HG03460 (cell line): ENCODE data around the gene AHNAK.
"Not testable (repeated sequence)": the region's sequence is repeated elsewhere in the genome, so short reads cannot be mapped to it uniquely, and the experiment has no call there.

Experiments used
- ATAC-seq: cut with Tn5 transposase; IDR thresholded peaks from one replicate; pipeline ENCODE4 v1.9.1; 2021; ENCODE audit not compliant: unreplicated experiment

The AHNAK gene

DNA sequence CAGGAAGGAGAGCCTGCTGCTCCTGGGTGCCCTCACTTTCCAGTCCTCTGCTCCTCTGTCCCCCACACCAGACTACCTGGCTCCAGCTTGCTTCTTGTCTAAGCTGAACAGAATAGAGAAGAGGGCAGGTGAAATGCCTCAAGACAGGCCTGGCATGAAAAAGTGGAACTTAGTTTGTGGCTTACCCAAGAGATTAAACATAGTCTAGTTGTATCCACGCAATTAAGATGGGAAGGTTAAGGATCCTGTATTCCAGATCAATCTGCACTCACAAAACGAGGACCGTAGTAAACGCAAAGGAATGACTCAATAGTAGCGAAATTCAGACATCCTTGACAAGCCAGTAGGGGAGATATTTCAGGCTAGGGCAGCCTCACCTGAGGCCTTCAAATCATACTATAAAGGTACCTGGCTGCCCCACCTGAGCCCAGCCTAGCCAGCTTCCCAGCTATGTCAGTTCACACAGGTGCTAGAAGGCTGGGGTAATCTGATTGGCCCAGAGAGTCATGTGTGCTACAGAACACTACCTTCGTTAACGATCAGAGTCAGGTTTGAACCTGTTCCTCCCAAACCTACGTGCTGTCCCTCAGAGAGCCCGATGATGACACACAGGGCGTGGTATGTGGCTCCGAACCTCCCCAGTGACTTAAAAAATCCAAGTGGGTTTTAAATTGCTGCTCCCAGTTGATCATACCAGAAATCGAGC, 46.5 kb downstream of the AHNAK start:
- ATAC-seq: no peak

DNA sequence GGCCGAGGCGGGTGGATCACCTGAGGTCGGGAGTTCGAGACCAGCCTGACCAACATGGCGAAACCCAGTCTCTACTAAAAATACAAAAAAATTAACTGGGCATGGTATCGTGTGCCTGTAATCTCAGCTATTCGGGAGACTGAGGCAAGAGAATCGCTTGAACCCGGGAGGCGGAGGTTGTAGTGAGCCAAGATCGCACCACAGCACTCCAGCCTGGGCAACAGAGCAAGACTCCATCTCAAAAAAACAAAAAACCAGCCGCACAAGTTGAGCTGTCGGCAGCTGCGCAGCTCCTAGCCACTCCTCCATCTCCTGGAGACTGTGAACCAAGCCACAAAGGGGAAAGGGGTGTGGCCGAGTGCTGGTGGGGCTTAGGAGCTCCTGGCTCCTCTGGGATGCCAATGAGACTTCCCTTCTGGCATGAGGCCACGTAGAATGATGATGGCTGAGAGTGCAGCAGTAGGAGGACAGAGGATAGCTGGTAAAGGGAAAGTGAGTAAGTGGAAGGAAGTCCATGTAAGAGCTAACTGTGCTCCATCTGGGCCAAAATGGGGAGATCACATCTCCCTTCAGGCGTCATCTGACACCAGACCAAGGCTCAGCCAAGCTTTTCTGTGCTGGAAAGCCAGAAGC, 47.2 kb downstream of the AHNAK start:
- not testable (repeated sequence) for ATAC-seq

DNA sequence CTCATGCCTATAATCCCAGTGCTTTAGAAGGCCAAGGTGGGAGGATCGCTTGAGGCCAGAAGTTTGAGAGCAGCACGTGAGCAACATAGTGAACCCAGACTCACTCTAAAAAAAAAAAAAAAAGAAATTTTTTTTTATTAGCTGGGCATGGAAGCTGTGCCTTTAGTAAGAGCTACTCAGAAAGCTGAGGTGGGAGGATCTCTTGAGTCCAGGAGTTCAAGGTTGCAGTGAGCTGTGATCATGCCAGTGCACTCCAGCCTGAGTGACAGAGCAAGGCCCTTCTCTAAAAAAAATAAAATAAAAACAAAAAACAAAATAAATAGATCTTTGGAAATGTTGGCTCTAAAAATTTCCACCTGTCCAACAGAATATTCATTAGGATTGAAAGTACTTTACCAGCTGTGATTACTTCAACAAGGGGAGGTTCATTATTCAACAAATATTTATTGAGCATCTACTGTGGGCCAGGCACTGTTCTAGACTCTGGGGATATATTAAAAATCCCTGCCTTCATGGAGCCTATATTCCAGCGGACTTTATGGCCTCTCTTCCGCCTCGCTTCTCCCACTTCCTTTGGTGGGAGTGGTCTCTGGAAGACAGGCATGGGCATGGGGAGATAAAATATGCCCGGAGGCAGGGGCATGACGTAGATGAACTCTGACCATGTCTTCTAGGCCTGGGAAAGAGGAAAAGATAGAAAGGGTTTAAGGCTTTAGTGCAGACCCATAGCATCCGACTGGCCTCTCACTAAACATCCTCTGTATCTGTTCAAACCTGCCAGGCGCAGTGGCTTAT, 47.9 kb downstream of the AHNAK start:
- no peak for ATAC-seq

DNA sequence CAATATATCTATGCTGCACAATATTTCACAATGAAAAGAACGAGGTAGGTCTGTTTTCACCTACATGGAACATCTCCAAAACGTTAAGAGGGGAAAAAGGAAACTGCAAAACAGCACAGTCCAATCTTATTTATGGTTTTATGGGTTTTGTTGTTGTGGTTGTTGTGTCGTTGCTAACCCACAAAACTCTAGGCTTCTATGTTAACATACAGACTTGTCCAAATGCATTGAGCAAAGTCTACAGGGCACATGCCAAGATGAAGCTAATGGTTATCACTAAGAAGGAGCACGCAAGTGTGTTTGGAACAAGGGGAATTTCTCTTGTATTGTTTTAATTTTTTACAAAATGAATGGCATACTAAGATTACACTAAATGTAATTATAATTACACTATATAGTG, 48.6 kb downstream of the AHNAK start:
- ATAC-seq: no peak

DNA sequence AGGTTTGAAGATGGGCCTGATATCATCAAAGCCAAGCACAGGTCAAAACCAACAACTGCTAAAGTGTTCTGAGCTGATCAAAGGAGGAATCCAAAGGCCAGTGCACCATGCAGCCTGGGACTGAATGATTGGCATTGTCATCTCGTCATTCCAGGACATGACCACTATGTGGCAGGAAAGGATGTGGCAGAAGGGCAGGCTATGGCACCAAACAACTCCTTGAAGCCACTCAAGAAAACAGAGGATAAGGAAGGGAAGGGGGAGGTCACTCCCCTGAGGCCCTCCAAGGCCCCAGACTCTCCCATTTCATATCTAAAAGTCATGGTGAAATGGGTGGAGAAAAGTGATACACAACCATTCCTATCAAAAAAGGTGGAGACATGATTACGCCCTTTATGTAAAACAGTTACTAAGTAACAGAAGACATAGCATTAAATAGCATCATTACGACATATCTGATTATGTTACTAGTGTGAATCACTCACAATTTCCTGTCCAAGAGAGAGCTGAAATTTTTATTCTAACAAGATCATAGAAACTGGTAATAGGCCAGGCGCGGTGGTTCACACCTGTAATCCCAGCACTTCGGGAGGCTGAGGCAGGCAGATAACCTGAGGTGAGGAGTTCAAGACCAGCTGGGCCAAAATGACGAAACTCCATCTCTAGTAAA, 49.3 kb downstream of the AHNAK start:
- no peak for ATAC-seq

DNA sequence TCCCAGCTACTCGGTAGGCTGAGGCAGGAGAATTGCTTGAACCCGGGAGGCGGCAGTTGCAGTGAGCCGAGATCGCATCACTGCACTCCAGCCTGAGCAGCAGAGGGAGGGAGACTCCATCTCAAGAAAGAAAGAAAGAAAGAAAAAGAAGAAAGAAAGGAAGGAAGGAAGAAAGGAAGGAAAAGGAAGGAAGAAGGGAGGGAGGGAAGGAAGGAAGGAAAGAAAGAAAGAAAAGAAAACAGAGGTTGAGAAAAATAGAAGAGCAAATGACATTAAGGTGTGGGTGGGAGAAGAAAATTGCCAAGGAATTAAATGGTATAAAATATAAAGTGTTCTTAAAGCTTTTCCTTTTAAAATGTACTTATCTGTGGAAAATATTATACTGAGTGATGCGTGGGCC, 49.9 kb downstream of the AHNAK start:
- no peak for ATAC-seq

DNA sequence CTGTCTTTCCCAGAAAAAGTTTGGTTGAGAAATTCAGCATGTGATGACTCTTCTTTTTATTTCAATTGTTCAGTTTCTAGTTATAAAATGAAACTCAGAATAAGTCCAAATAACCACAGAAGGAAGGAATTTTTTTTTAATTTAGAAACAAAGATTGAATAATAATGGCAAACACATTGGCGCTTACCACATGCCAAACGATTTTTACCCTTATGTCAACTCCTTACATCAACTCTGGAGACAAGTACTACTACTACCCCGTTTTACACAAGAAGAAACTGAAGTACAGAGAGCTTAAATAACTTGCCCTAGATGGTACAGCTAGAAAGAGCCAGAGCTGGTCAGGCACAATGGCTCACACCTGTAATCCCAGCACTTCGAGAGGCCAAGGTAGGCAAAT, 52.4 kb downstream of the AHNAK start:
- ATAC-seq: no peak

DNA sequence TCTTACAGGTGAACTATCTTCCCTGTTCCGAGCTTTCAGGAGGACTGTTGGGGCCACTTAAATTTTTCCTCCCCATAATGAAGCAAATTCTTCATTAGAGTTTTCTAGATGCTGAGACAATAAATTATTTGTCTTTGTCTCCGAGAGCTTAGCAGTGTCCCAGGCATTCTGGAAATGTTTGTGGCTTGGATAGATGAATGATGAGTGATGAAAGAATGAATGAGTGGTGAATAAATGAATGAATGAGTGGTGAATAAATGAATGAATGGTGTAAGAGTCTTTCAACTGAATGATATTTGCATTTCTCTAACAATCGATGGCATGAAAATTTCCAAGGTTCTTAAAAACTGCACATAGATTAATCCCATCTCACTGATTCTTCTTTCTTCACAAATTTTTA, 52.8 kb downstream of the AHNAK start:
- no peak for ATAC-seq

DNA sequence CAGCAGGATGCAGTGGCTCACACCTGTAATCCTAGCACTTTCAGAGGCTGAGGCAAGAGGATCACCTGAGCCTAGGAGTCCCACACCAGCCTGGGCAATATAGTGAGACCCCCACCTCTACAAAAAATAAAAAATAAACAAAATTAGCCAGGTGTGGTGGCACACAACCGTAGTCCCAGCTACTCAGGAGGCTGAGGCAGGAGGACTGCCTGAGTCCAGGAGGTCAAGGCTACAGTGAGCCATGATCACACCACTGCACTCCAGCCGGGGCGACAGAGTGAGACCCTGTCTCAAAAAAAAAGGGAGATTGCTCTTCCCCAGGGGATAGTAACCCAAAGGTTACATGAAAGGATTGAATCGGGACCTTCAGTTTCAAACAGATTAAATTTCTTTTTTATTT, 54.0 kb downstream of the AHNAK start:
- ATAC-seq: no peak

DNA sequence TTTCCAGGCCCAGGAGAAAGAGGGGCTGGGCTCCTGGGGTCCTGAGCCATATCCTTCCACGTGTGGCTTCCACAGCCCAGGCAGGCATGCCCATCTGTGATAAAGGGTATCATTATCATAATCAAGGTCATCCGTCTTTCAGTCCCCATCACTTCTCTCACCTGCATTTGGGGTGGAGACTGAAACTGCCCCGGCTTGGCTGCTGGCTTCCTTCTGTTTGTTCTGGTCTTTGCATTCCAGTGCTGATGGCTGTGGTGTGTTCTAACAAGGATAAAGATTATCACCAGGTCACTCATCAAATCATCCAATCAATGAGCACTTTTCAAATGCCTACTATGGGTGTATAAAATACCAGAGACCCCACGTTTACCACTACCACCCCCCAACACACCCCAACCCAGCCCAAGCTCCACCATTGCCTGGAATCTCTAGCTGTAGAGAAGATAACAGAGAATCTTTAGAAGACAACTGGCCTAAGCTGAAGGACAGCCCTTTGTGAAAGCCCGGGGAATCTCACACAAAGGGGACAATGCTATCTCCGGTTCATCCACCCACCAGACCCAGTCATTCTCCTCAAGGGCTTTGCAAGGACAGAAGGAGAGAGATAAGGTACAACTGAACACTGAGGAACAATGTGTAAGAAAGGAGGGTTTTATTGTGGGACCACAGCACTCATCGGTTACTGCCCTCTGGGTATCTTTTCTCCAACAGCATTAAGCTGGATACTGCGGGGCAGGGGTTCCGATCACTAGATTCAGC, 54.9 kb downstream of the AHNAK start:
- no peak for ATAC-seq

DNA sequence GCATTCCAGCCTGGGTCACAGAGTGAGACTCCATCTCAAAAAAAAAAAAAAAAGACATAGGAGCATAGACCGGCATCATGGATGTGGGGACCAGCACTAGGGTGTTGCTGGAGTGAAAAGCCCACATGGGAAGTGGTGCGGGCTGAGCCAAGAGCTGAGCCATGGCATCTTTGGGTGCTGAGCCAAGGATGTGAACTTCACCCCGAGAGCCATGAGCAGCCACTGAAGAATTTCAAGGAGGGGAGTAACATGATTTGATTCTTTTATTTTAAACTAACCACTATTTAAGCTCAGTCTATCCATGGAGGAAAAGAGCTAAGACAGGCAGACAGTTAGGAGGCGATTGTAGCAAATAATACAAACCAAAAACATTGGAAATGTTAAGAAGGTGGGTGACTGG, 57.4 kb downstream of the AHNAK start:
- ATAC-seq: no peak

DNA sequence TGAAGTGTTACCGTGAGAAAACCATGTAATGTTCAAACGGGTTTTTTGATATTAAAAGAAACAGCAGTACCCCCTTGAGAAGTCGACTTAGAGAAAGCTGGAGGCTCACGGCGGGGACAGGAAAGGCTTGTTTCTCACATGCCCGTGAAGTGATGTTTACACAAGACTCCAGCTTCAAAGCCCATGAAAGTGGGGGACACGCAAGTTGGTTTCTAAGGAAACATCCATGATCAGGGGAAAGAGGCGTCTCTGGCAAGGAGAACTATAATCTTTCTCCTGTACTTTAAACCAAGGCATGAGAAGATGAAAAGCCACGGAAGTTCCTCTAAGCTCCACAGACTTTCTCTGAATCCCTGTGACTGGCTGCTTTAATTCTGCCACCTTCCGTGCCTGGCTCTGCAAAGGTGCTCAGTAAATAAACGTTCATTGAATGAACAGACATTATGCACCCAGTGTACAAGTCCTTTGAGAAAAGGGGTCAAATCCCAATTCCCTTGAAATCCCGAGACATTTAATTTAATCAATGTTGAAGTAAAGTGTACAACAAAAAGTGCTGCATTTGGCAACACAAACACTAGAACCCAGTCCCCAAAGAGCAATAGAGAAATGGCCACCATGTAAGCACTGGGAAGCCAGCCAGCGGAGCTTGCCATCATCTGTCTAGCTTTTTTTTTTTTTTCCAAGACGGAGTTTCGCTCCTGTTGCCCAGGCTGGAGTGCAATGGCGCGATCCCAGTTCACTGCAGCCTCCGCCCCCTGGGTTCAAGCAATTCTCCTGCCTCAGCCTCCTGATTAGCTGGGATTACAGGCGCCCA, 58.7 kb downstream of the AHNAK start:
- no peak for ATAC-seq

DNA sequence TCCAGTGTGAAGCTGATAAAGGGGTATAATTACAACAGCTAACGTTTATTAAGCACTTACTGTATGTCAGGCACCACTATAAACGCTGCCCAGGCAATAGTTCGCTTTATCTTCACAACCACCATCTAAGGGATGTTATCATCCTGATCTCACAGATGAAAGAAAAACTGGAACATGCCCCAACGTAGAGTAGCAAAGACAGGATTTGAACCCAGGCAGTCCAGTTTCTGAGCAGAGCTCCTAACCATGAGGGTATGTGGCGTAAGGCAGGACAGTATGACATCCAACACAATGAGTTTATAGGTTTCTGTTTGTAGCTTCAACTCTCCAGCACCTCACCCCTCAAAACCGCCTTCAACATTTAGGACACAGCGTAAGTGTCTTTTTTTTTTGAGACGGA, 59.5 kb downstream of the AHNAK start:
- no peak for ATAC-seq

DNA sequence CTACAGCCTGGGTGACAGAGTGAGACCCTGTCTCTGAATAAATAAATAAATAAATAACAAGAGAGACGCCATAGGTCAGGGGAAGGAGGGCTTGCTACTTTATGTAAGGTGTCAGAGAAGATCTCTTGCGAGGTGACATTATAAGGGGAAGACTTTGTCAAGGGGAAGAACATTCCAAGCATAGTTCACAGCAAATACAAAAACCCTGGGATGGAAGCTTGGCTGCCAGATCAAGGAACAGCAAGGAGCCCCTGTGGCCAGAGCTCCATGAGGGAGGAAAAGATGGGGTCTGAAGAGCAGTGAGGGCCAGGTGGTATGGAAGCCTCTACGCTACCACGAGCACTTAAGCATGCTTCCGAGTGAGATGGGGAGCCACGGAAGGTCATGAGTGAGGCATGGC, 62.3 kb downstream of the AHNAK start:
- no peak for ATAC-seq

DNA sequence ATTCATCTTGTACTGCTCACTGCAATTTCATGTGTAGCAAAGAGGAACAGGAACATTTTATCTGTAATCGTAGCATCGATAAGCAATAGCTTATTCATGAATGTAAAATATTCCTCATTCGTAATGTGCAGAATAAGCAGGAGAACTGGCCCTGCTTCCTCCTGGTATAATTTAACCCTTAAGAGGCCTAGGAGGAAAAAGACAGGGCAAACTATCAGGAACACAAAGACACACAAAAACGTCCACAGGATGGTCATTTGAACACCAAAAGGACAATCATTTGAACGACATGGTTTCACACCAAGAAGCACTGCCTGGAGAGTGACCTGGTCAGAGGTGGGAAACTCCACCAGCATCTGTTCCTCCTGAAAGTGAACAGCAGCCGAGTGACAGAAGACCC, 63.9 kb downstream of the AHNAK start:
- no peak for ATAC-seq

DNA sequence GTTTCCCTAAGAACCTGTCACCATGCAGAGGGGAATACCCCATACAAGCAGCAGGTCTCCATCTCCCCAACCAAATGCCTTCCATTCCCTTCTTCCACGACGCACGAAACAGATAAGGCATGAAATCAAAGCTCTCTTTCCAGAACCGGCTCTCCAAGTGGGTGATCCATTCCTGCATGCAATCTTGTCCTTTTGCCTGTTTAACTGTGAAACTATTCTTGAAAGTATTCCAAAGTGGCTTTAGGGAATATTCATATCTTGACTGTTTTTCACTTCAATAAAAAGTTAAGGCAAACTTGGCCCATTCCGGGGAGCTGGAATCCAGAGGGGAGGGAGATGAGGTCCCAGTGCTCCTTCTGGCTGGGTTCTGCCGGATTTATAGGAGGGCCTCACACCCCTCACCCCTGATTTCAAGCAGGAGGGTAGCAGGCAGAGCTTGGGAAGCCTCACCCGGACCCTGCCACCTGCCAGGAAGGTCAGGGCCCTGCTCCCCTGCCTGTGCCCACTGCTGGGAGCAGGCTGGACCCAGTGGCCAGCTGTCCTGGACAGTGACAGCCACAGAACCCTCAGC, 66.9 kb downstream of the AHNAK start:
- ATAC-seq: no peak

DNA sequence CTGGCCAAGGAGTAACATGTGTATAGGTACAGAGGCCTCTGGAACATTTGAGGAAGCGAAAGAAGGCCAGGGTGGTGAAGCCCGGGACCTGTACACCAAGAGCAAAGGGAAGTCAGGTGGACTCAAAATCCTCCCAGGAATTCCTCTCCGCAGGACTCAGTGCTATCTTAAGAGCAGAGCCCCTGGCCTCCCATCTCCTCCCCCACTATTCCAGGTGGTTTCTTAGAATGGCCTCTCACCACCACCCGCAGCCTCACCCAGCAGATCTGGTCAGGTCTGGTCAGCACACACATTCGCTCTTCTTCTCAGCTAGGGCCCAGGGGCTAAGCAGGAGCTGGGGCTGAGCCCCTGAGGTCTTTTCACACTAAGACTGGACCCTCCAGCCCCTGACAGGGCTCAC, 68.7 kb downstream of the AHNAK start:
- no peak for ATAC-seq

DNA sequence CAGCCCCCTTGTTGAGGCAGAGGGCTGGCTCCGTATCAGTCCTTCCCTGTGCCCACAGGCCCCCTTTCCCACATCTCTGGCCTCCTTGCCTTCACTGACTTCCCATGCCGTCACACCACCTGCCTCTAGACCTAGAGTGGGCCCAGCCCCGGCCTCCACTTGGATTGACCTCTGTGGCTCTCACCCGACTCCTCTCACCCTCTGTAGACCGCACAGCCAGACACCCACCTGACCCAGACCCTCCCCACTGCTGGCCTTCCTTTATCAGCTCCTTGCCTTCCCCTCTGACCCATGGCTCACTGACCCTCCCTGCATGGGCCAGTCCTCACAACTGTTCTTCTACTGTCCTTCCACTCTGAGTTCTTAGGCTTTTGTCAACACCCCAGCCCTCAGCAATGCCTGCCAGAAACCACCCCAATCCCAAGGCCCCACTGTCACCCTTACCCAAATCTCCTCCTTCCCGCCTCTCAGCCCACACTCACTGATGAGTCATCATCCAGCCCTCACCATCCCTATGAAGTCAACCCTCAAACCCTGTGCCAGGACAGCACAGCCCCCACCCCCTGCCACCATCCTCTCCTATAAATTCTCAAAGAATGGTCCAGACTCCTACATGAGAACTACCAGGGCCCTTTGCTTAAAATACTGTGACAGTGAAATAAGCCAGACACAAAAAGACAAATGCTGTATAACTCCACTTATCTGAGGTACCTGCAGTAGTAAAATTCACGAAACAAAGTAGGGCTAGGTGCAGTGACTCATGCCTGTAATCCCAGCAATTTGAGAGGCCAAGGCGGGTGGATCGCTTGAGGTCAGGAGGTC, 74.3 kb downstream of the AHNAK start:
- ATAC-seq: no peak

DNA sequence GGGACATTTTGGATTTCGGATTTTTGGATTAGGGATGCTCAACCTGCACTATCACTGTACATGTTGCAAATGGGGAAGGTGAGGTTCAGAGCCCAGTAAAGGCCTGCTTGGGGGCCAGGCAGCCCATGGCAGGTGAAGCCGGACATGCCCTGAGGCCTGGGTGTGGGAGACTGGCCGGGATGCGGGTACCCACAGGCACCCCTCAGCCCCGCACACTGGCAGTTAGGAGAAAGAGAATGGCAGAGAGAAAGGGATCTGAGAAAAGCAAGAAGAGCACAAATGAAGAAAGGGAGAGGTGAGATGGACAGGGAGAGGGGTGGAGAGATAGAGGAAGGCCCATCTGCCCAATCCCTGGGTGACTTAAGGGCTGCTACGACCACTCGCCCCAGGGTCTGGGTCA, 75.0 kb downstream of the AHNAK start:
- ATAC-seq: no peak
